Suprapubic skin (tissue), 4 donors: Measurements from ENCODE around the gene MTNR1A. TPM values are rescaled to one million over a fixed set of nuclear protein-coding genes. Genes with fewer than 3 reads are reported as not detected.

Source experiments
- DNase-seq, 2 donors: peaks; one replicate each; pipeline ENCODE4 v3.0.0-alpha.2; 2019; ENCODE audit warnings: low spot score in 2 of 2
- H3K27ac ChIP-seq: fragments of 200-600 bp; sonication (generic); one replicate; pipeline ENCODE4 v1.5.1; 2019
- H3K27me3 ChIP-seq: fragments of 200-600 bp; sonication (generic); one replicate; pipeline ENCODE4 v1.5.1; 2019
- H3K36me3 ChIP-seq: fragments of 200-600 bp; sonication (generic); one replicate; pipeline ENCODE4 v1.5.1; 2019
- H3K4me1 ChIP-seq: fragments of 200-600 bp; sonication (generic); one replicate; pipeline ENCODE4 v1.5.1; 2019
- H3K4me3 ChIP-seq: fragments of 200-600 bp; sonication (generic); one replicate; pipeline ENCODE4 v1.5.1; 2019; ENCODE audit warnings: mild to moderate bottlenecking
- H3K9me3 ChIP-seq: fragments of 200-600 bp; sonication (generic); one replicate; pipeline ENCODE4 v1.5.1; 2019
- EP300 ChIP-seq: sonication (generic); formaldehyde crosslinking; IDR thresholded peaks from one replicate; pipeline ENCODE4 v1.6.1; 2017; ENCODE audit warnings: antibody characterized with exemption
- POLR2A ChIP-seq, 2 donors: fragments of 450-650 bp; IDR thresholded peaks; one replicate each; pipeline ENCODE4 v1.6.1; 2017; ENCODE audit warnings: antibody characterized with exemption in 2 of 2, mild to moderate bottlenecking in 2 of 2, moderate library complexity in 2 of 2
- POLR2AphosphoS5 ChIP-seq, 3 donors: sonication (generic); formaldehyde crosslinking; IDR thresholded peaks; one replicate each; pipeline ENCODE4 v1.6.1; 2017; ENCODE audit warnings: antibody characterized with exemption in 3 of 3
- WGBS: methylation state at CpG from one replicate; pipeline ENCODE4 v1.1.5; 2018; 5-methylcytosine and 5-hydroxymethylcytosine counted together
- total RNA-seq, 4 donors: library from RNA; depleted of rRNA; stranded (reverse); fragments of >200 nt; gene quantifications; one replicate each; pipeline ENCODE4 v1.1.0, GENCODE V29; 2016
- TF ChIP-seq, protein P1 (sequence below), 2 donors: fragments of 200-600 bp in 1 of 2; fragments of 450-650 bp in 1 of 2; sonication (generic) in 1 of 2; IDR thresholded peaks; one replicate each; pipeline ENCODE4 v1.5.1; 2016 to 2019; ENCODE audit warnings: antibody characterized with exemption in 2 of 2, mild to moderate bottlenecking in 1 of 2, moderate library complexity in 1 of 2

Gene MTNR1A
- total RNA-seq, 4 donors from 2014 or later: not detected

DNA sequence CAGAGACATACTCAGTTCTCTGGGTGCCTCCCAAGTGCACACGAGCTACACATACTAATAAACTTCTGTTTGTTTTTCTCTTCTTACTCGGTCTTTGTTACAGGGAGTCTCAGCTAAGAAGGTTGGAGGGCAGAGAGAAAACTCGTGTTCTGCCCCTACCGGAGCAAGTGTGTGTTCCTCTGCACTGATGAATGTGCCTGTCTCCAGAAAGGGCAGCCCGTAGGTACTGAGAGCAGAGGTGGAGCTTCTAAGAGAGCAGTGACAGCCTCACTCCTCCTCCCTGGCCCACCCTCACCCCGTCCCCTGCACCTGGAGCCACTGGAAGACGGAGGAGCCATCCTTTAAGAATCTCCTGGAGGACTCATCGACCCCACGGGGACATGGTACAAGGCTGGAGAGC, 67.6 kb downstream of the MTNR1A start:
- Histone ChIP-seq H3K9me3 (no peaks in the 10 kb centered on the region), H3K4me1 (no peaks in the 10 kb centered on the region), H3K4me3 (no peak overlapping the region), H3K27ac (no peak overlapping the region), H3K27me3 (peaks cover 2% of the 10 kb centered on the region), H3K36me3 (no peaks in the 10 kb centered on the region)
- 72% methylated on average over 9 of the region's 9 CpGs for WGBS
- DNase-seq: no peak
- no peak for TF ChIP-seq POLR2A (IDR thresholded peaks at IDR 0.05)
- no peak for TF ChIP-seq EP300
- TF ChIP-seq, protein P1, sequence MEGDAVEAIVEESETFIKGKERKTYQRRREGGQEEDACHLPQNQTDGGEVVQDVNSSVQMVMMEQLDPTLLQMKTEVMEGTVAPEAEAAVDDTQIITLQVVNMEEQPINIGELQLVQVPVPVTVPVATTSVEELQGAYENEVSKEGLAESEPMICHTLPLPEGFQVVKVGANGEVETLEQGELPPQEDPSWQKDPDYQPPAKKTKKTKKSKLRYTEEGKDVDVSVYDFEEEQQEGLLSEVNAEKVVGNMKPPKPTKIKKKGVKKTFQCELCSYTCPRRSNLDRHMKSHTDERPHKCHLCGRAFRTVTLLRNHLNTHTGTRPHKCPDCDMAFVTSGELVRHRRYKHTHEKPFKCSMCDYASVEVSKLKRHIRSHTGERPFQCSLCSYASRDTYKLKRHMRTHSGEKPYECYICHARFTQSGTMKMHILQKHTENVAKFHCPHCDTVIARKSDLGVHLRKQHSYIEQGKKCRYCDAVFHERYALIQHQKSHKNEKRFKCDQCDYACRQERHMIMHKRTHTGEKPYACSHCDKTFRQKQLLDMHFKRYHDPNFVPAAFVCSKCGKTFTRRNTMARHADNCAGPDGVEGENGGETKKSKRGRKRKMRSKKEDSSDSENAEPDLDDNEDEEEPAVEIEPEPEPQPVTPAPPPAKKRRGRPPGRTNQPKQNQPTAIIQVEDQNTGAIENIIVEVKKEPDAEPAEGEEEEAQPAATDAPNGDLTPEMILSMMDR (IDR thresholded peaks at IDR 0.05): no peak
- TF ChIP-seq POLR2AphosphoS5 (IDR thresholded peaks at IDR 0.05): no peak

DNA sequence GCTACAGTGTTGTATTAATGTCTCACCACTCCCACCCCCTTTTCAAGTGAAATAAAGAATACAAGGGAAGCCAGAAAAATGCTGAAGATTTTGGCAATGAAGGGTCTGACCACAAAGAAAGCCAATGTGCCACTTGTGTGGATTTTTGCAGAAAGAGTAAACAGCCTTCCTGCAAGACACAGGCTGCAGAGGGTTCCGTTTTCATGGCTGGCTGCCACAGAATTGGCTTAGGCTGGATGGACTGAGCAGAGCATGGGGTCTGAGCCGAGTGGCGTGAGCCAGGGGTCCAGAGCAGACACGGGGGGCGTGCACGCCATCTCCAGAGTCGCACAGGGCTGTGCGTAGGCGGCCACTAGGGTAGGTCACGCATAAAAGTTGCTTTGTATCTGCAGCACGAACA, 69.2 kb downstream of the MTNR1A start:
- Histone ChIP-seq H3K4me3 (peak overlapping the region; percentile 26), H3K36me3 (no peaks in the 10 kb centered on the region), H3K9me3 (no peaks in the 10 kb centered on the region), H3K27ac (no peak overlapping the region), H3K27me3 (peaks cover 3% of the 10 kb centered on the region), H3K4me1 (no peaks in the 10 kb centered on the region)
- WGBS: 29% methylated on average over 11 of the region's 11 CpGs
- TF ChIP-seq EP300 (no peak), POLR2AphosphoS5 (IDR thresholded peaks at IDR 0.05) (no peak), POLR2A (IDR thresholded peaks at IDR 0.05) (no peak)
- TF ChIP-seq, protein P1 (IDR thresholded peaks at IDR 0.05): no peak
- DNase-seq: no peak

DNA sequence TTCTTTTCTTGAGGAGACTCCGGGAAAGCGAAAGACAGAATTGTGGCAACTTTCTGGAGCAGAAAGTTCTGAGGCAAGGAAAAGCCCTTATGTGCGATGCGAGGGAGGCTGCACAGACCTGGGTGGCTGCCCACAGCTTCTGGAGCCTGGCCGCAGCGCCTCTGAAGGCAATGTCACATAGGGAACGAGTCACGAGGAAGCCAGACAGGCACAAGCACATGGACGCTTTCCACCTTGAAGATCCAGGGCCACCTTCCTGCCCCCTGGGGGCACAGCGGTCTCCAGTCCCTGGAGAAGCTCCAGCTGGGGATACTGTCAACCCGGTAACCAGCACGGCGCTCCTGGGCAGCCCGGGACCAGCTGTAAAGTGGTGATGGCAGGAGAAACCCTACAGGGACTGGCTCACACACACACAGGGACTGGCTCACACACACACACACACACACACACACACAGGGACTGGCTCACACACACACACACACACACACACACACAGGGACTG, 69.8 kb downstream of the MTNR1A start:
- no peaks in the 10 kb centered on the region for H3K4me1 ChIP-seq
- H3K9me3 ChIP-seq: no peaks in the 10 kb centered on the region
- H3K4me3 ChIP-seq: peak overlapping the region; percentile 26
- DNase-seq: no peak
- no peak overlapping the region for H3K27ac ChIP-seq
- H3K27me3 ChIP-seq: peaks cover 3% of the 10 kb centered on the region
- TF ChIP-seq POLR2A (IDR thresholded peaks at IDR 0.05) (no peak), POLR2AphosphoS5 (IDR thresholded peaks at IDR 0.05) (no peak), EP300 (no peak)
- TF ChIP-seq, protein P1 (IDR thresholded peaks at IDR 0.05): no peak
- 28% methylated on average over 13 of the region's 14 CpGs for whole genome bisulfite sequencing
- no peaks in the 10 kb centered on the region for H3K36me3 ChIP-seq

DNA sequence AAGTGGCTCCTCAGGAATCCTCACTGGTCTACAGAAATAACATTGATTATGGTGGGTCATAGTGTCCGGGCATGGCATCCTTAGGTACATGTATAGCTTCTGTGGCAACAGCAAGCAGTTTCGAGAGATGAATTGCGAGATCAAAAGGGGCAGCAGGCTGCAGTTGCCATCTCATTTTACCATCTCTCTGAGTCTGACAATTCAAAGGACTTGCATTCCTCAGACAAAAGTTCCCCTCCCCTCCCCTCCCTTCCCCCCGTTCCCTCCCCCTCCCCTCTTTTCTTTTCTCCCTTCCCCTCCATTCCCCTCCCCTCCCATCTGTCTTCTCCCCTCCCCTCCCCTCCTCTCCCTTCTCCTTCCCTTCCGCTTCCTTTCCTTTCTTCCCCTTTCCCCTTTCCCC, 70.2 kb downstream of the MTNR1A start:
- Histone ChIP-seq H3K4me1 (no peaks in the 10 kb centered on the region), H3K9me3 (no peaks in the 10 kb centered on the region), H3K4me3 (peak overlapping the region; percentile 26), H3K27ac (no peak overlapping the region), H3K27me3 (peaks cover 3% of the 10 kb centered on the region), H3K36me3 (no peaks in the 10 kb centered on the region)
- 33% methylated on average over 5 of the region's 5 CpGs for WGBS
- TF ChIP-seq, protein P1 (IDR thresholded peaks at IDR 0.05): no peak
- no peak for TF ChIP-seq EP300
- TF ChIP-seq POLR2A (IDR thresholded peaks at IDR 0.05): no peak
- TF ChIP-seq POLR2AphosphoS5 (IDR thresholded peaks at IDR 0.05): no peak
- DNase-seq: no peak

DNA sequence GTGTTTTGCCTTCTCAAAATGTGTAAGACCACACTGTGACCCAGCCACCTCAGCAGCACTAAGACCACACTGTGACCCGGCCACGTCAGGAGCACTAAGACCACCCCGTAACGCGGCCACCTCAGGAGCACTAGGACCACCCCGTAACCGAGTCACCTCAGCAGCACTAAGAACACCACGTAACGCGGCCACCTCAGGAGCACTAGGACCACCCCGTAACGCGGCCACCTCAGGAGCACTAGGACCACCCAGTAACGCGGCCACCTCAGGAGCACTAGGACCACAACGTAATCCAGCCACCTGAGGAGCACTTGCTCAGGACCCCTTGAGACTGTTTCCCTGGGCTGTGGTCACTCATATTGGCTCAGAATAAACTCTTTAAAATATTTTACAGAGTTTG, 71.7 kb downstream of the MTNR1A start:
- Histone ChIP-seq H3K4me1 (no peaks in the 10 kb centered on the region), H3K27me3 (peaks cover 3% of the 10 kb centered on the region), H3K4me3 (no peak overlapping the region), H3K9me3 (no peaks in the 10 kb centered on the region), H3K27ac (no peak overlapping the region), H3K36me3 (no peaks in the 10 kb centered on the region)
- WGBS: 95% methylated on average over 10 of the region's 16 CpGs
- no peak for TF ChIP-seq POLR2A (IDR thresholded peaks at IDR 0.05)
- TF ChIP-seq, protein P1 (IDR thresholded peaks at IDR 0.05): no peak
- no peak for TF ChIP-seq EP300
- TF ChIP-seq POLR2AphosphoS5 (IDR thresholded peaks at IDR 0.05): no peak
- DNase-seq: no peak

Other genes starting within 250 kb of the MTNR1A start
- gene FAT1, start 168.3 kb upstream of the MTNR1A start, total RNA-seq: 100 to 1,000 TPM in 3 of 4 donors, 10 to 100 TPM in 1; 91.2 to 133 (median 105) TPM